HepG2 (cell line): ENCODE data around the gene CLDN3. TPM values are rescaled to one million over a fixed set of nuclear protein-coding genes. Genes with fewer than 3 reads are reported as not detected.

Experiments used
- ATAC-seq: fragments of 200-7000 bp; cut with Tn5 transposase; 3 replicates; pipeline ENCODE4 v1.9.1; 2020; ENCODE audit warnings: mild to moderate bottlenecking, moderate library complexity
- BruUV-seq: library from RNA; stranded (reverse); fragments of 400-500 nt; replicated peaks from 2 replicates; lab custom pipeline; 2021; lab: Mats Ljungman, UMichigan
- CTCF ChIA-PET: fragments of 300-600 bp; formaldehyde crosslinking; extraction: SDS; loops from one replicate; lab custom pipeline; 2021; ENCODE audit warnings: low total read pairs, inconsistent platforms, low intra/inter-chr PET ratio; lab: Yijun Ruan, JAX
- POLR2A ChIA-PET: fragments of 350-600 bp; sonication (Branson Sonifier 250); formaldehyde crosslinking; loops from one replicate; lab custom pipeline; 2020; ENCODE audit warnings: antibody characterized with exemption, inconsistent platforms; lab: Yijun Ruan, JAX
- DNase-seq: peaks from one replicate; pipeline ENCODE4 v3.0.0-alpha.2; 2015; ENCODE audit warnings: low spot score
- FAIRE-seq: peaks from 3 replicates; lab custom pipeline; 2011; peaks lifted over from hg19 to GRCh38; lab: Jason Lieb, UNC
- H2AFZ ChIP-seq: one replicate; pipeline ENCODE4 v1.6.1; 2011; ENCODE audit warnings: low read length, inconsistent platforms
- H3K27ac ChIP-seq: fragments of 300-600 bp; 3 replicates; pipeline ENCODE4 v1.8.0; 2011; ENCODE audit warnings: mixed run types, mild to moderate bottlenecking, mixed read lengths, low read length, inconsistent platforms; ENCODE audit not compliant: insufficient read depth; ENCODE audit errors: extremely low read length
- H3K27me3 ChIP-seq, 2 experiments: fragments of 200-600 bp in 1 of 2; 2 replicates in 1 of 2; 3 replicates in 1 of 2; pipeline versions ENCODE4 v1.6.0 to v1.8.0; 2011; ENCODE audit warnings: low read length in 2 of 2, mild to moderate bottlenecking in 2 of 2, moderate library complexity in 2 of 2, inconsistent platforms in 1 of 2; ENCODE audit not compliant: insufficient read depth in 2 of 2, control insufficient read depth in 1 of 2
- H3K36me3 ChIP-seq, 2 experiments: fragments of 200-600 bp in 1 of 2; replicated peaks in 1 of 2; 2 replicates in 1 of 2; 3 replicates in 1 of 2; pipeline versions ENCODE4 v1.5.1 to v1.8.0; 2011; ENCODE audit warnings: low read length in 2 of 2, inconsistent platforms in 1 of 2; ENCODE audit not compliant: insufficient read depth in 2 of 2, control insufficient read depth in 1 of 2
- H3K4me1 ChIP-seq: 2 replicates; pipeline ENCODE4 v1.5.1; 2012; ENCODE audit warnings: low read length, inconsistent platforms; ENCODE audit not compliant: insufficient read depth
- H3K4me2 ChIP-seq: 2 replicates; pipeline ENCODE4 v1.6.0; 2011; ENCODE audit warnings: low read depth, low read length, inconsistent platforms
- H3K4me3 ChIP-seq, 3 experiments: fragments of 200-600 bp in 1 of 3; sonication (generic), shearing (Covaris generic) in 1 of 3; replicated peaks in 1 of 3; 2 replicates each; pipeline ENCODE4 v1.5.1; 2011 to 2016; ENCODE audit warnings: low read length in 3 of 3, inconsistent platforms in 2 of 3, low read depth in 2 of 3, mild to moderate bottlenecking in 2 of 3, control low read depth in 1 of 3, mixed read lengths in 1 of 3; ENCODE audit not compliant: insufficient read depth in 1 of 3
- H3K79me2 ChIP-seq: one replicate; pipeline ENCODE4 v1.6.1; 2011; ENCODE audit warnings: low read length, inconsistent platforms; ENCODE audit not compliant: insufficient read depth
- H3K9ac ChIP-seq: 2 replicates; pipeline ENCODE4 v1.6.0; 2011; ENCODE audit warnings: mild to moderate bottlenecking, low read depth, low read length, inconsistent platforms; ENCODE audit not compliant: insufficient read depth
- H3K9me3 ChIP-seq: 2 replicates; pipeline ENCODE4 v1.5.1; 2012; ENCODE audit warnings: mild to moderate bottlenecking, low read length
- H4K20me1 ChIP-seq: 2 replicates; pipeline ENCODE4 v1.6.0; 2011; ENCODE audit warnings: inconsistent platforms, mild to moderate bottlenecking, low read length, moderate library complexity; ENCODE audit not compliant: insufficient read depth
- DMAP1 ChIP-seq: IDR thresholded peaks from 2 replicates; pipeline ENCODE4 v1.6.1; 2016
- ESRRA ChIP-seq: sonication (generic); formaldehyde crosslinking; IDR thresholded peaks from 2 replicates; pipeline ENCODE4 v1.5.1; 2020; ENCODE audit warnings: mild to moderate bottlenecking, low read depth, missing genetic modification reagents
- HOXA3 ChIP-seq: sonication (generic); formaldehyde crosslinking; IDR thresholded peaks from 2 replicates; pipeline ENCODE4 v1.5.0; 2020; ENCODE audit warnings: missing genetic modification reagents
- KAT2B ChIP-seq: fragments of 150-350 bp; IDR thresholded peaks from 2 replicates; pipeline ENCODE4 v1.6.1; 2014; ENCODE audit warnings: low read depth, low read length, borderline replicate concordance
- KDM3A ChIP-seq: IDR thresholded peaks from 2 replicates; pipeline ENCODE4 v1.6.1; 2018; ENCODE audit warnings: low read depth, missing compliant biosample characterization
- KDM5B ChIP-seq: sonication (generic); formaldehyde crosslinking; IDR thresholded peaks from 2 replicates; pipeline ENCODE4 v1.4.0; 2020; ENCODE audit warnings: missing genetic modification reagents, mild to moderate bottlenecking, borderline replicate concordance
- MAF1 ChIP-seq: sonication (generic); formaldehyde crosslinking; IDR thresholded peaks from 2 replicates; pipeline ENCODE4 v1.5.0; 2020; ENCODE audit warnings: missing genetic modification reagents, borderline replicate concordance
- MIER3 ChIP-seq: IDR thresholded peaks from 2 replicates; pipeline ENCODE4 v1.6.1; 2016; ENCODE audit warnings: missing compliant biosample characterization, borderline replicate concordance
- SIX1 ChIP-seq: sonication (generic); formaldehyde crosslinking; IDR thresholded peaks from 2 replicates; pipeline ENCODE4 v1.4.0; 2020; ENCODE audit warnings: missing genetic modification reagents, borderline replicate concordance
- ZBTB7B ChIP-seq: sonication (generic); formaldehyde crosslinking; IDR thresholded peaks from 2 replicates; pipeline ENCODE4 v1.4.0; 2020; ENCODE audit warnings: missing genetic modification reagents
- ZMAT3 ChIP-seq: sonication (generic); formaldehyde crosslinking; conservative IDR thresholded peaks from 2 replicates; pipeline ENCODE4 v1.7.0; 2021; ENCODE audit warnings: missing genetic modification reagents
- ZNF224 ChIP-seq: sonication (generic); formaldehyde crosslinking; IDR thresholded peaks from 2 replicates; pipeline ENCODE4 v1.5.0; 2020; ENCODE audit warnings: mild to moderate bottlenecking, missing genetic modification reagents
- ZNF382 ChIP-seq: sonication (generic); formaldehyde crosslinking; IDR thresholded peaks from 2 replicates; pipeline ENCODE4 v1.5.0; 2020; ENCODE audit warnings: missing genetic modification reagents, mild to moderate bottlenecking, borderline replicate concordance
- ZNF564 ChIP-seq: sonication (generic); formaldehyde crosslinking; IDR thresholded peaks from 2 replicates; pipeline ENCODE4 v1.8.1; 2023; ENCODE audit warnings: mild to moderate bottlenecking, missing genetic modification reagents
- ZNF589 ChIP-seq: sonication (generic); formaldehyde crosslinking; conservative IDR thresholded peaks from 2 replicates; pipeline ENCODE4 v1.8.0; 2022; ENCODE audit warnings: mild to moderate bottlenecking, moderate library complexity, missing genetic modification reagents
- WGBS: methylation state at CpG from one replicate; pipeline ENCODE4 v1.1.6; 2017; ENCODE audit warnings: low lambda C conversion rate; 5-methylcytosine and 5-hydroxymethylcytosine counted together
- in situ Hi-C: cut with HindIII; loops from 2 replicates; pipeline ENCODE4 v1.10.0; 2017; ENCODE audit warnings: low pct_unique_long_range_greater_than_20kb; ENCODE audit not compliant: extremely low pct_ligation_motif_present
- intact Hi-C: fragments of 100-400 bp; cut with micrococcal nuclease; formaldehyde crosslinking; loops from one replicate; pipeline ENCODE4 v1.10.0; 2022; ENCODE audit not compliant: unreplicated experiment
- polyA plus RNA-seq, 8 experiments: library from polyadenylated mRNA; depleted of rRNA in 3 of 8; stranded (reverse) in 7 of 8; unstranded in 1 of 8; fragments of >200 nt; fragmentation: Illumina TruSeq in 4 of 8; extraction: Trizol in 4 of 8; gene quantifications; 2 replicates each; pipeline versions ENCODE4 v1.2.1 to v1.2.3, GENCODE V29; 2011 to 2016; ENCODE audit warnings: low read depth in 4 of 8, missing spikeins in 1 of 8, mixed read lengths in 1 of 8; ENCODE audit not compliant: insufficient read depth in 1 of 8
- total RNA-seq, 5 experiments: library from RNA; depleted of rRNA; stranded (reverse); fragments of >200 nt; fragmentation: Illumina TruSeq; extraction: Trizol; gene quantifications; 2 replicates each; pipeline ENCODE4 v1.2.3, GENCODE V29; 2016; ENCODE audit warnings: low read depth in 1 of 5
- TF ChIP-seq, protein P1 (sequence below): sonication (generic); formaldehyde crosslinking; IDR thresholded peaks from 2 replicates; pipeline ENCODE4 v1.4.0; 2020; ENCODE audit warnings: missing genetic modification reagents

CLDN3 gene
- total and polyA plus RNA-seq, 2 of the 13 experiments (the other 11 are each of a cell fraction or from before 2014, with no cell fraction given) = 0.31 to 0.51 TPM

DNA sequence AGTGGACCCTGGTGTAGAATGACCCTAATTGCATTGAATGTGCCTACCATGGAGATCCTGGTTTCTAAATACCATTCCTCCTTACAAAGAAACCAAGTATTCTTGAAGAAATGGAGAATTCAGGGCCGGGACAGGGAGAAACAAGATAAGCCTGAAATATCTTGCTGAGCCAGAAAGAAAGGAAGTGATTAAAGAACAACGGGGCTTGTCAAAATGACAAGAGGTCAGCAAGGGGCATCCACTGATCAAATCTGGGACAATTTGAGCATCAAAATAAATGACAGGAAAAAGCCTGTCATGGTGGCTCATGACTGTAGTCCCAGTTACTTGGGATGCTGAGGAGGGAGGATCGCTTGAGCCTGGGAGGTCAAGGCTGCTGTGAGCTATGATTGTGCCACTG lies 39.6 kb downstream of the CLDN3 start:
- DNase-seq = no peak
- no peak for ATAC-seq
- Histone ChIP-seq H3K9me3 (no peaks in the 10 kb centered on the region), H4K20me1 (no peaks in the 10 kb centered on the region), H3K27me3 (no peaks in the 10 kb centered on the region; a peak in 1 of 5 replicates), H3K4me2 (no peak overlapping the region), H3K36me3 (no peaks in the 10 kb centered on the region), H3K79me2 (no peaks in the 10 kb centered on the region), H3K4me3 (no peak overlapping the region), H2AFZ (no peak overlapping the region), H3K9ac (no peak overlapping the region), H3K27ac (no peak overlapping the region), H3K4me1 (peaks cover 24% of the 10 kb centered on the region)
- BruUV-seq = no TSS peak
- CTCF ChIA-PET = no interaction called here
- in situ Hi-C loops = no loop called here
- FAIRE-seq = no peak
- intact Hi-C loops = no loop called here
- TF ChIP-seq DMAP1 (CRISPR knock-in tag) (no peak), MIER3 (CRISPR knock-in tag) (no peak), ZMAT3 (CRISPR knock-in tag) (no peak), KAT2B (no peak), ESRRA (no peak), ZBTB7B (no peak), KDM5B (no peak), KDM3A (no peak)
- POLR2A ChIA-PET = no interaction called here
- 19% methylated on average over 3 of the region's 3 CpGs for WGBS

DNA sequence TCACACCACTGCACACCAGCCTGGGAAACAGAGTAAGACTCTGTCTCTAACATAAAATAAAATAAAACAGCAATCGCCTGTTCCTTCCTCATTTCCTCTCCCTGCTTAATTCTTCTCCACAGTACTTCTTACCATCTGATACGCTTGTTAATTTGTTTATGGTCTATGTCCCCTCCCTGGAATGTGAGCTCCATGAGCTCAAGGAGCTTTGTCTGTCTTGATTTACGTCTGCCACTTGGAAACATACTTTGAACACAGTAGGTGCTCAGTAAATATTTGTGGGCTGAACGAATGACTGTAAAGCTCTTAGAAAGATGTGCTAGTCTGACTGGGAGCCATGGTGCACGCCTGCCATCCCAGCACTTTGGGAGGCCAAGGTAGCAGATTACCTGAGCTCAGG lies 41.5 kb downstream of the CLDN3 start:
- no peak for FAIRE-seq
- DNase-seq = no peak
- no peak for ATAC-seq
- ChIA-PET CTCF (no interaction called here), POLR2A (interaction anchor here (0.7 to 1.3 kb wide), 4 partner anchors 10 to 124 kb away, joined by 3 to 5 read pairs (median 3); partner anchors contain the start of genes ABHD11 and MLXIPL)
- H3K9ac ChIP-seq = no peak overlapping the region
- H3K36me3 ChIP-seq = no peaks in the 10 kb centered on the region
- WGBS = 12% methylated on average over 5 of the region's 5 CpGs
- TF ChIP-seq ZNF564 (CRISPR knock-in tag) (no peak), ZNF589 (CRISPR knock-in tag) (no peak), HOXA3 (CRISPR knock-in tag) (no peak), ZNF224 (CRISPR knock-in tag) (no peak), ZNF382 (CRISPR knock-in tag) (no peak), MAF1 (CRISPR knock-in tag) (no peak), SIX1 (CRISPR knock-in tag) (no peak)
- TF ChIP-seq, protein P1, sequence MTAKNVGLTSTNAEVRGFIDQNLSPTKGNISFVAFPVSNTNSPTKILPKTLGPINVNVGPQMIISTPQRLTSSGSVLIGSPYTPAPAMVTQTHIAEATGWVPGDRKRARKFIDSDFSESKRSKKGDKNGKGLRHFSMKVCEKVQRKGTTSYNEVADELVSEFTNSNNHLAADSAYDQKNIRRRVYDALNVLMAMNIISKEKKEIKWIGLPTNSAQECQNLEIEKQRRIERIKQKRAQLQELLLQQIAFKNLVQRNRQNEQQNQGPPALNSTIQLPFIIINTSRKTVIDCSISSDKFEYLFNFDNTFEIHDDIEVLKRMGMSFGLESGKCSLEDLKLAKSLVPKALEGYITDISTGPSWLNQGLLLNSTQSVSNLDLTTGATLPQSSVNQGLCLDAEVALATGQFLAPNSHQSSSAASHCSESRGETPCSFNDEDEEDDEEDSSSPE (CRISPR knock-in tag) = no peak
- H3K79me2 ChIP-seq = no peaks in the 10 kb centered on the region
- no peak overlapping the region for H3K4me2 ChIP-seq
- no peaks in the 10 kb centered on the region; a peak in 1 of 5 replicates for H3K27me3 ChIP-seq
- no peak overlapping the region for H3K27ac ChIP-seq
- no peaks in the 10 kb centered on the region for H4K20me1 ChIP-seq
- peaks cover 20% of the 10 kb centered on the region for H3K4me1 ChIP-seq
- no peak overlapping the region for H3K4me3 ChIP-seq
- H2AFZ ChIP-seq = no peak overlapping the region
- in situ Hi-C loops (no loop called here), intact Hi-C loops (loop anchor here (5.0 kb wide), 1 partner anchor 116 kb away; no protein-coding TSS in a partner anchor)
- H3K9me3 ChIP-seq = no peaks in the 10 kb centered on the region
- BruUV-seq = no TSS peak
